ENCODE measurements around the gene MYL3. TPM values are rescaled to one million over a fixed set of nuclear protein-coding genes. Genes with fewer than 3 reads are reported as not detected.
"Not testable (repeated sequence)": the region's sequence is repeated elsewhere in the genome, so short reads cannot be mapped to it uniquely, and the experiment has no call there.

The MYL3 gene
- total RNA-seq, 1 experiment from 2014 or later = not detected

DNA sequence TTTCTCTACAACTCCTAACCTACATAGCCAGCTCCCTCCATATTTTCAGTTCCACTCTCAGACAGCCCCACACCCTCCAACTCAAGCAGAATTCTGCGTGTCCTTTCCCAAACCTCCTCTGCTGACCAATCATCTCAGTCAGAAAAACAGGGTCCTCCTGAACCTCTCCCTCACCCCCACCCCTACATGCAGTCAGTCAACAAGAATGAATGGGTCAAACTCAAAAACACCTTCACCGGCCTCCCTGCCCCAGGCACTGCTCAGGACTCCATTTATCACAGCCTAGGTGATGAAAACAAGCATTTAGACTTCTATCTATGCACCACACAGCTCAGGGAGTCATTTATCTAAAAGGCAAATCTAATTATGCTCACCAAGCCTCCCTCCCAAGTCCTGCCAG lies 32.4 kb downstream of the MYL3 start:
- DNase-seq (ENCODE audit: low spot score) = no peak

DNA sequence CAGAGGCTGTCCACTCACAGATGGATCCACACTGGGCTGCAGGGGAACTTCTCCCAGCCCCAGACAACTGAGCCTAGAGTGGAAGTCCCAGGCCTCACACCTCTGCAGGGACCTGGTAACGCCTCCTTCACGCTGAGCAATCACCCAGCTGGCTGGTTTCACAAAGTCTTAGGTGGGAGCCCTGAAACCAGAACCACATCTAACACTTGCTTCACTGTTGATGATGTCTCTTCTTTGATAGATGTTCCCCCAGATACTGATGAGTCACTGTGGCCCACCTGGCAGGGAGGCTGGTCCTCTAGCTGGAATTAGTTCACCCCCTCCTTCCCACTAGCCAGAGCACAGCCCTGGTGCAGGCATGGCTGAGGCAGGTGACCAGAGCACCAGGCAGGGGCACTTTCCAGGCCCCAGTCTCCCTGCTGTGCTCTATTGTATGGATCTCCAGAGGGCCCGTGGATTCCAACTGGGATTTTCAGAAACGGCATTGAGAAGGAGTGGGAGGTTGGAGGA lies 33.5 kb downstream of the MYL3 start:
- no peak for DNase-seq (ENCODE audit: low spot score)

DNA sequence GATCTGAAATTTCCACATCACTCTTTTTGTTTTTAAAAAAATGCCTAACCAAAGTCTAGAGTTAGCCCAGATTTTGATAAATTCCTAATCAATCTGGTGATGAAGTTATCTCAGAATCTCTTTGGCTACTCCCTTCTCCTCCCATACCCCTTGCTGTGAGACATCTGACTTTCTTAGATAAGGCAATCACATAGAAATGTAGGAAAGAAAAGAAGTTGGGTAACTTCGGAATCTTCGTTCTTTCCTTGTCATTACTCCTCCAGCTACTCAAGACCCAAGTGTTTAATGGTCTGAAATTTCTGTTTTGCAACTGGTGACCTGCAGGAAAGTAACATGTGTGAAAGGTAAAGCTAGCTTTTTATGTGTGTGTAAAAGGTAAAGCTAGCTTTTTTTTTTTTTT lies 37.8 kb downstream of the MYL3 start:
- DNase-seq (ENCODE audit: low spot score) = no peak

DNA sequence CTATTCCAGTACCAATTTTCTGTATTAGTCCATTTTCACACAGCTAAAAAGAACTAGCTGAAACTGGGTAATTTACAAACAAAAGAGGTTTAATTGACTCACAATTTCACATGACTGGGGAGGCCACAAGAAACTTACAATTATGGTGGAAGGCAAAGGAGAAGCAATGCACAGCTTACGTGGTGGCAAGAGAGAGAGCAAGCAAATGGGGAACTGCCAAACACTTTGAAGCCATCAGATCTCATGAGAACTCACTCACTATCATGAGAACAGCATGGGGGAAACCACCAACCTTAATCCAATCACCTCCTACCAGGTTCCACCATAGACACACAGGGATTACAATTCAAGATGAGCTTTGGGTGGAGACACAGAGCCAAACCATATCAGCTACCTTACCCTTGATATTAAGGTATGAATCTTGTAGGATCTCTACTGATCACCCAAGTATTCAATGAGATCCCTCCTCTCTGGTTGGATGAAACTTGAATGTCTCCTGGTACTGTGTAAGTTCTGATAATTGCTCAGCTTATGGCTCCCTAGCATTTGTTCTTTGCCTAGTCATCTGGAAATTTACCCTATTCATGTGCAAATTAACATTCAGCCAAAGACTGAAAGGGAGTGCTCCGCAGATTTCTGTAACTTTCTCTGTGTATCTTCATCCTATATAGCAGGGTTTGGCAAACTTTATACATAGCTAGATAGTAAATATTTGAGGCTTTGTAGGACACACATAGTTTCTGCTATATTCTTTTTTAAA lies 38.9 kb downstream of the MYL3 start:
- no peak for DNase-seq (ENCODE audit: low spot score)

DNA sequence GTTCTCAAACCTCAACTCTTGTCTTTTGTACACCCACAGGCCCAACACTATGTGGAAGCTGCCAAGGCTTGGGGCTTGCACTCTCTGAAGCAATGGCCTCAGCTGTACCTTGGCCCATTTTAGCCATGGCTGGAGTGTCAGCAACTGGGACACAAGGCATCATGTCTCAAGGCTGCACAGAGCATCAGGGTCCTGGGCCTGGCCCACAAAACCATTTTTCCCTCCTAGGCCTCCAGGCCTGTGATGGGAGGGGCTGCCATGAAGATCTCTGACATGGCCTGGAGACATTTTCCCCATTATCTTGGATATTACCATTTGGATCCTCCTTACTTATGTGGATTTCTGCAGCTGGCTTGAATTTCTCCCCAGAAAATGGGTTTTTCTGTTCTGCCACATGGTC lies 39.9 kb downstream of the MYL3 start:
- not testable (repeated sequence) for DNase-seq (ENCODE audit: low spot score)

DNA sequence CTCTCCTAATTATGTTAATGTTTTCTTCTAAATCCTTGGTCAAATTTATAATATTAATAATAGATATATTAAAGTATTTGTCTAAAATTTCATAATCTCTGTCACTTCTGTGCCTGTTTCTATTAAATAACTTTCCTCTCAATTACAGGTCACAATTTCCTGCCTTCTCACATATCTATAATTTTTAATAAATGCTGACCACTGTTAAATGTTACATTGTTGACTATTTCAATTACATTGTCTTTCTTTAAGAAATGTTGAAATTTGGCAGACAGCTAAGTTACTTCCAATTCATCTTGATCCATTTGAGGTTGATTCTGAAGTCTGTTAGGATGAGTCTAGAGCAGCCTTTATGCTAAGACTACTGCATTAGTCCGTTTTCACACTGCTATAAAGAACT lies 41.7 kb downstream of the MYL3 start:
- DNase-seq (ENCODE audit: low spot score) = no peak

DNA sequence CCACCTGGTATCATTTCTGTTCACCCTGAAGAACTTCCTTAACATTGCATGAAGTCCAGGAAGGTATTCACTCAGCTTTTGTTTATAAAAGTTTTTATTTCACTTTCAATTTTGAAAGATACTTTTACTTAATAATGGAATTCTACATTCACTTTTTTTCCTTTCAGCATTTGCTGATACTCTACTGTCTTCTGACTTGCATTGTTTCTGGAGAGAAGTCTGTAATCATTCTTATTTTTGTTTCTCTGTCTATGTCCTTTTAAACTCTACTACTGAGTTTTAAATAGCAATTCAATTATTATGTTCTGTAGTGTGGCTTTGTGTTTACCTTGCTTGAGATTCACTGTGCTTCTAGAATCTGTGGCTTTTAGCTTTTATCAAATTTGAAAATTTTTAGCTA lies 42.4 kb downstream of the MYL3 start:
- DNase-seq (ENCODE audit: low spot score) = no peak

DNA sequence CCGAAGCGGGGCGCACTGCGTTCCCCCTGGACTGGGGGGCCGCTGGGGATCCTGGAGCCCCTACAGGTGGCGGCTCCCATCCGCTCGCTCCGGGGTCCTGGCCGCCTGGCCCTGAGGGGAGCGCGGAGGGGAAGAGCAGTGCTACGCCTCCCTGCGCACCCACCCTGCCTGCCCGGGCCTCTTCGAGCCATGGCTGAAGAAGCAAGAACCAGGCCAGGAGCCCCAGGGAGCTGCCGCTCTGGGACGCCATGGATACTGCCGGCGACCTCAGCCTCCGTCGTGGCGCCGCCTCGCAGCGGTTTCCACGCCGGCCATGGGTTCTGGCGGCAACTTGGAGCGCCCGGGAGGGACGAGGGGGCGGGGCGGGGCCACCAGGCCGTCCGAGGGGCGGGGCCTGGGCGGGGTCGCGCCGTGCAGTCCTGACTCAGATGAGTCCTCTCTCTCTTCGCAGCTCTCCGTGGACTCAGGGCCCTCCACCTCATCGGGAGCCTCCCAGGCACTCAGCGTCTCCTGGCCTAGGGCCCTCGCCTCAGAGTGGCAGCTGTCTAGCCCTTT lies 50.9 kb downstream of the MYL3 start:
- no peak for DNase-seq (ENCODE audit: low spot score)

DNA sequence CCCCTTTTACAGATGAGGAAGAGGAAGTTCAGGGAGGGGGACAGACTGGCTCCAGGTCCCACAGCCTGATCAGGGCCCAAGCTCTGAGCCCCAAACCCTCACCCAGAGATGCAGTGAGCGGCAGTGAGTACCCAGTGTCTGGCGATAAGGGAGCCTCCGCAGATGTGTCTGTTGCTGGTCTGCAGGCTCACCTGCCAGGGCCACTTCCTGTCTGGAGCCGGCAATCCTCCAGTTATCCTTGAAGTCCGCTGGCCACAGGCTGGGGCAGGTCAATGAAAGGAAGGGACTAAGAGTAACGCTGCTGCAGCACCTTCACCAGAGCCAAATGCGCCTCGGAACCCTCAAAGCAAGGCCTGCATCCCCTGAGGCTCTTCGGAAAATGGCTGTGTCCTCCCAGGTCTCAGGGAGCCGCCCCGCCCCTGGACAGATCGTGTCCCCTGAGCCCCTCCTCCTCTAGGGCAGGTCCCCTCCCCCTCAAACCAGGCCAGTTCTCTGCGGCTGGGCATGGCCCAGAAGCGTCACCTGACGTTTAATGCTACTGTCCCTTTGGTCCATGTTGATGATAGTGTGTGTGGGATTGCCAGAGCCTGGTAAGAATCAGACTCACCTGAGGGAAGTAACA lies 51.5 kb downstream of the MYL3 start:
- no peak for DNase-seq (ENCODE audit: low spot score)

DNA sequence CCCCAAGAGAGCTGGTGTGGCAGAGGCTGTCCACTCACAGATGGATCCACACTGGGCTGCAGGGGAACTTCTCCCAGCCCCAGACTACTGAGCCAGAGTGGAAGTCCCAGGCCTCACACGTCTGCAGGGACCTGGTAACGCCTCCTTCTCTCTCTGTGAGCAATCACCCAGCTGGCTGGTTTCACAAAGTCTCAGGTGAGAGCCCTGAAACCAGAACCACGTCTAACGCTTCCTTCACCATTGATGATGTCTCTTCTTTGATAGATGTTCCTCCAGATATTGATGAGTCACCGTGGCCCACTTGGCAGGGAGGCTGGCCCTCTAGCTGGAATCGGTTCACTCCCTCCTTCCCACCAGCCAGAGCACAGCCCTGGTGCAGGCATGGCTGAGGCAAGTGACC lies 54.5 kb downstream of the MYL3 start:
- DNase-seq (ENCODE audit: low spot score) = not testable (repeated sequence)

Other genes starting within 250 kb of the MYL3 start
- gene ALS2CL, start 169.8 kb downstream of the MYL3 start, total RNA-seq (2014; rRNA removed; shearing (Covaris generic)) = 13.2 and 14.9 TPM in 2 replicates
- 0.16 and 0.18 TPM in 2 replicates for gene TMIE, start 162.1 kb downstream of the MYL3 start, total RNA-seq (2014; rRNA removed; shearing (Covaris generic))
- gene PRSS50, start 145.6 kb downstream of the MYL3 start, total RNA-seq (2014; rRNA removed; shearing (Covaris generic)) = not detected in 2 replicates
- gene PTH1R, start 14.3 kb upstream of the MYL3 start, total RNA-seq (2014; rRNA removed; shearing (Covaris generic)) = not detected in 2 replicates
- 38.2 and 39.4 TPM in 2 replicates for gene CCDC12, start 113.3 kb upstream of the MYL3 start, total RNA-seq (2014; rRNA removed; shearing (Covaris generic))
- gene NBEAL2, start 116.2 kb upstream of the MYL3 start, total RNA-seq (2014; rRNA removed; shearing (Covaris generic)) = 154 and 168 TPM in 2 replicates

All from HT-29 (cell line).